NOMO-1 treated with DMSO at 0.1 percent for 48 hours (cell line): ENCODE results near the gene EXOC6B.

ENCODE experiments used
- DNase-seq: peaks from one replicate; lab custom pipeline; 2025; ENCODE audit not compliant: unreplicated experiment; lab: John Stamatoyannopoulos, UW

Gene EXOC6B

GRCh38 chr2:72825257-72826155 lies at the start of gene EXOC6B:
TSS of gene EXOC6B (minus strand) at chr2:72826033.
- DNase-seq, result peak; percentile 60

DNA sequence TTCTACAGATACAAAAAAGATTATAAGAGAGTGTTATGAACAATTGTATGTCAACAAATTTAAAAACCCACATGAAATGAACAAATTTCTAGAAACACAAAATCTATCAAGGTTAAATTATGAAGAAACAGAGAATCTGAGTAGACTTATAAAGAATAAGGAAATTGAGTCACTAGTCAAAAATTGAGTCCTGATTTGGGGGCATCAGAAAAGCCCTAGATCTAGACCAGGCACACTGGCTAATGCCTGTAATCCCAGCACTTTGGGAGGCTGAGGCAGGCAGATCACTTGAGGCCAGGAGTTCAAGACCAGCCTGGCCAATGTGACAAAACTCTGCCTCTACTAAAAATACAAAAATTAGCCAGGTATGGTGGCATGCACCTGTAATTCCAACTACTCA lies 46.0 kb upstream of the EXOC6B start:
- DNase-seq, result no peak

GRCh38 chr2:72871060-72871459 lies 45.2 kb upstream of the EXOC6B start:
- DNase-seq, result no peak

DNA sequence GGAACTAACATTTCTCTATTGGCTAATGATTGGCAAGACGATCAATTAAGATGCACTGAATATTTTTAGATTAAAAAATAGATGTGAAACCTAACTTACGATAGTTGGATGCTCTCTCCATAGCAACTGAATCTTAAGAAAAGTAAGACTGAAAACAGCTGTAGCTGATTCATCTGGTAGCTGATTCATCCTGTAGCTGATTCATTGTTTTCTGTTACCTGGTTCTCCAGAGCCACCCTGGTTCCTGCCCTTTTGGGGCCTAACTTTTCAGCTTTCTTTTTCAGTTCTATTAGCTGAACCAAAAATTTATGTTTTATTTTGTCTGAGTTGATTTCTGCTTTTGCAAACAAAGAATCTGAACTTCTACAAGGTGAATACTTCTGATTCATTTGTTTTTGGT lies 38.7 kb upstream of the EXOC6B start:
- no peak for DNase-seq

- DNase-seq, result no peak
Observed at GRCh38 chr2:72863046-72863445, 37.2 kb upstream of the EXOC6B start.

DNA sequence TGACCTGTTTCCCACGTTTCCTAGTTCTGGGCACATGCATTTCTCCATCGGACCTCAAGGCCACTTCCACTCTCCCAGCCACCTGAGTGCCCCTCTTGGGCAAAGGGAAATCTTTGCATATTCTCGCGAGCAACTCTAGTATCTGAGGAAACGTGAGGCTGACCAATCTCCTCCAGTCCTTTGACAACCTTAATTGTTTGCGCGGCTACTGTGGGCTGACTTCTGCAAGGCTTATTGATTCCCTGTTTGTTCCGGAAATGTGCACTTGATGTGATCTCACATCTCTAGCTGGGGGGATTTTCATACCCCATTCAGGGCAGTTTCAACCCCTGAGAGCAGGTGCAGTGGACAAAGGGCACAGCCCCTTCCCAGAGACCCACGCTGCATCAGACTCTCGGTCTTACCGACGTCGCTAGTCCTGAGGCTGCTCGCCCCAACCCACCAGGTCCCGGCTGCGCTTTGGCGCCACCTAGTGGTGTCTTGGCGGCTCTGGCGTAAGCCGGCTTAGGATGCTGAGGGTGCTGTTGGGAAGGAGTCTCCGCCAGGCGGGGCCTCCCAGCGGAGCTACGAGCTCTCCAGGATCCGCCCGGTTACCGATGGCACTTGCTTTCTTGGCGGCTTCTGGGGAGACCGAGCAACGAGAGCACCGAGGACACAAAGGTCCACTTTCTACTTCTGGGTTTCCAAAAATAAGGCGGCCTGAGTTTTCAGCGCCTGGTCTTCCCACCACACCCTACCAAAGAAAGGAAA lies 36.6 kb upstream of the EXOC6B start:
- DNase-seq, result peak; percentile 66

DNA sequence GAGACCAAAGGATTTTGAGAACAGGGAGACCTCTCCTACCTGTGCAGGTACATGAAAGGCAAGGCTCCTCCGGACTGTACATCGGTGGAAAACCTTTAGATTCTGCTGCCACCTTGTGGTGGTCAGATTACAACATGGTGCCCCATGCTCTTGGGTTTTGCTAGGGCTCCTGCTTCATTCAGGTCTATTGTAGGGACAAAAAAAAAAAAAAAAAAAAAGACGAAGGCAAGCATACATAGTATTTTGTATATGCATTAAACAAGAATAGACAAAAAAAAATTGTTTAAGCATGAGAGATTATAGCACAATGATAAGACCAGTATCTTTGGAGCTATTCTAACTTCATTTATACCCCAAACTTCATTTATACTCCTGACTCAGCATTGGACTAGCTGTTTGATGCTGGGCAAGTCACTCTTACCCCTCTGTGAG lies 34.0 kb upstream of the EXOC6B start:
- DNase-seq, result peak; percentile 5

- no peak for DNase-seq
Observed at GRCh38 chr2:72851333-72851732, 25.5 kb upstream of the EXOC6B start.

GRCh38 chr2:72849138-72849462 lies 23.3 kb upstream of the EXOC6B start:
- no peak for DNase-seq

- no peak for DNase-seq
Observed at GRCh38 chr2:72848436-72849137, 22.8 kb upstream of the EXOC6B start.

GRCh38 chr2:72847534-72848315 lies 21.9 kb upstream of the EXOC6B start:
- DNase-seq, result peak; percentile 8

DNA sequence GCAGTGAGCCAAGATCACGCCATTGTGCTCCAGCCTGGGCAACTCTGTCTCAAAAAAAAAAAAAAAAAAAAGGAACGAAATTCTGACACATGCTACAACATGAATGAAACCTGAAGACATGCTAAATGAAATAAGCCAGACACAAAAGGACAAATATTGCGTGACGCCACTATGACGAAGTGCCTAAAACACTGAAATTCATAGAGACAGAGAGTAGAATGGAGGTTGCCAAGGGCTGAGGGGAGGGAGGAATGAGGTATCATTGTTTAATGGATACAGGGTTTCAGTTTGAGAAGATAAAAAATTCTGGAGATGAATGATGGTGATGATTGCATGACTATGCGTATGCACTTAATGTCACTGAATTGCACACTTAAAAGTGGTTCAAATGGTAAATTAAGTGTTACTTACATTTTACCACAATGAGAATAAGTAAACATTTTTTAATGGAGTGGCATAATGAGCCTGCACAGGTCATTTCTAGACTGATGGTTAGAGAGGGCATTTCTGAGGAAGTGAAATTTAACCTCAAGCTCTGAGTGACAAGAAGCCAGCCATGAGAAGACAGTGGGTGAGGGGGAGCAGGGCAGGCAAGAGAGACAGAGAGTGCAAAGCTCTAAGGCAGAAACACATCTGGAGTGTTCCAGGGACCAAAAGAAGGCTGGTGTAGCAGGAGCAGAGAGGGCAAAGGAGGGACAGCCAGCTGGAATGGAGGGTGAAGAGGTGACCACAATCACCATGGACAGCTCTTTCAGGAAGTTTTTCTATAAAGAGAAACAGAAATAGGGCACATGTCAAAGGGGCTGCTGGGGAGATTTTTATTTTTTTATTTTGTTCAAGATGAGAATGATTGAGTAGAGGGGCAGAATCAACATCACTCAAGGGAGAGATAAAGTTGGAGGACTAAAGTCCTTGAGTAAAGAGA lies 20.6 kb upstream of the EXOC6B start:
- DNase-seq, result peak; percentile 42

DNA sequence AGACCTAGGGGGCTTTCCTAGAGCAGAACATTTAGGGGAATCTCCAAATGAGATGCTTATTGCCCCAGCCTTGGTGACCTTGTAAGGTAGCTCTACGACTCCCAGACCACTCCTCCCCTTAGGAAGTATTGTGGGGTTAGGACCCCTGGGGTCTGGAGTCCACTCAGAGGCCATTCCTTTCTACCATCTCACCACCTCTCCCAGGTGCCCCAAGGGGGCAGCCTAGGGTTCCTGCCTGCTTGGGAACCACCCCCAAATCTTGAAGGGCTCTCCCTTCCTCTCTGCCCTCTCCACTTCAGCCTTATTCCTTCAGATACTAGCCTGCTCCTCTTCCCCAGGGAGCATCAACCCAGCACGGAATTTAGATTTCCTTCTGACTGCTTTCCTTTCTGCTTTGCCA lies 17.5 kb upstream of the EXOC6B start:
- DNase-seq, result no peak

- DNase-seq, result no peak
Observed at GRCh38 chr2:72841462-72842125, 15.8 kb upstream of the EXOC6B start.

GRCh38 chr2:72840066-72840465 lies 14.2 kb upstream of the EXOC6B start:
- no peak for DNase-seq

DNA sequence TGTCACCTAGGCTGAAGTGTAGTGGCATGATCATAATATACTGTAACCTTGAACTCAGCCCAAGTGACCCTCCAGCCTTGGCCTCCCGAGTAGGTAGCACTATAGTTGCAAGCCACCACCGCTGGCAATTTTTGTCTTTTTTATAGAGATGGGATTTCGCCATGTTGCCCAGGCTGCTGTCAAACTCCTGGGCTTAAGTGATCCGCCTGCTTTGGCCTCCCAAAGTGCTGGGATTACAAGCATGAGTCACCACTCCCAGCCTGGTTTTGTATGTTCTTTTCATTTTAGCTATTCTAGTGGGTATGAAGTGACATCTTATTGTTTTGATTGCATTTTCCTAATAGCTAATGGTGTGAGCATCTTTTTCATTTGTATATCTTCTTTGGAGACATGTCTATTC lies 11.3 kb upstream of the EXOC6B start:
- DNase-seq, result no peak

DNA sequence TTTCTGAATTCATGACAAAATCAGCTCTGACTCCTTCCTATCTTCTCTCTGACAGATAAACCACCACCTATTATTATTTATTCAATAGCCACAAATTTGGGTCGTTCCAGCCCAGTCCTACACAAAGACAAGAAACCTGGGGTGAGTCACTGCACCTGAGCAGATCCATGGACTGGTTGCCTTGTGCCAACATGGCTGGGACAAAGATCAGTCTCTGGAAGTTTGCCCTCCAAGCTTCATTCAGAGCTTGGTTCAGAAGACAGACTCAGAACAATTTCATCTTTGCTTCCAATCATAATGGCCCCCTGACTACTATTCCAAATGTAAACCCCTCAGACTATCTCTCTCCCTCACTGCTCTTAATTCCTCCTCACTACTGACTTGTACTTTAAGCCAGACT lies 9.6 kb upstream of the EXOC6B start:
- no peak for DNase-seq

DNA sequence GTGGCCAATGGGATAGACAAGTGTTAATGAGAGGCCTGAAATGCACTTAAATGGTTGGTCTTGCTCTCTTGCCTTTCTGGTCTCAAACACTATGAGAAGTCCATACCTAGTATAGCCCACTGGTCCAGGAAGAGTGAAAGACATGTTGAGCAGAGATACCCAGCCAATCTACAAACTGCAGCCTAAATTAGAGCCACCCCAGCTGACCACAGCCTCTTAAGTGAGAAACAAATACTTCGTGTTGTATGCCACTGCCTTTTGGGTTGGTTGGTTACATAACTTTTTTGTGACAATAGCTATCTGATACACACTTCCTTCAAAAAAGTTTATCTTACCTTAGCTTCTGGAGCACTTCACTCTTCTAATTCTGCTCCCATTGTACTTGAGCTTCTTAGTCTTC lies 8.8 kb upstream of the EXOC6B start:
- DNase-seq, result no peak

DNA sequence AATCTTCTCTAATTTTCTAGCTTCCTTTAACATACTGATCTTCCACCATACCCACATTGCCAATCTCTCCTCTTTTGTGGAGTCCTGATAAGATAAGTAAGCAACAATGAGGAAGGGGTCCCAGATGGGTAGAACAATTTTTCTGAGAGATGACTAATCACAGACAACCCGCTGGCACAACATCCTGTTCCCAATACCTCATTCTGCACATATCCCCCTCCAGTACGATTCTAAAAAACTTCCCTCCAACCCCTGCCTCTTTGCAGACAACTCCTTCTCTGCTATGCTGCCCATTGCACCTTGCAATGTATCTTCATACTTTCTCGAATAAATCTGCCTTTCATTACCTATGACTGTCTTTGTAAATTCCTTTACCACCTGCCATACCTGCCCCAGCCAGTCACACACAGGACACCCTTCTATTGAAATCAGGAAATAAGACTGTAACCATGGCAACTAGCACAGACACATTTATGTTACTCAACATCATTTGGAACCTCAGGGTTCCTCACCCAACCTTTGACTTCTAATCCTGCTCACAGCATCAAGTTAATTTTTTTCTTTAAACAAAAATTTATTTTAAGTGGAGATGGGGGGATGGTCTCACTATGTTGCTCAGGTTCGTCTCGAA lies 7.4 kb upstream of the EXOC6B start:
- DNase-seq, result peak; percentile 29
